ENCODE measurements around the gene FBXO44. TPM values are rescaled to one million over a fixed set of nuclear protein-coding genes. Genes with fewer than 3 reads are reported as not detected.

FBXO44 gene
- total RNA-seq, 1 donor from 2014 or later: 19.1 TPM

GRCh38 chr1:11617741-11618140 lies 36.9 kb upstream of the FBXO44 start:
- Mint-ChIP-seq H3K27ac (no peak overlapping the region), H3K4me1 (ENCODE audit: low read depth) (no peaks in the 10 kb centered on the region), H3K36me3 (ENCODE audit: insufficient read depth) (no peaks in the 10 kb centered on the region), H3K9me3 (ENCODE audit: low read depth) (no peaks in the 10 kb centered on the region), H3K4me3 (ENCODE audit: low read depth) (no peak overlapping the region), H3K27me3 (peaks cover 15% of the 10 kb centered on the region)
- no peak for DNase-seq (ENCODE audit: low spot score, unreplicated experiment)
- no peak for TF ChIP-seq CTCF (IDR thresholded peaks at IDR 0.05; ENCODE audit: unreplicated experiment)

- Mint-ChIP-seq H3K27ac (no peak overlapping the region), H3K27me3 (peaks cover 5% of the 10 kb centered on the region), H3K4me3 (ENCODE audit: low read depth) (no peak overlapping the region), H3K36me3 (ENCODE audit: insufficient read depth) (no peaks in the 10 kb centered on the region), H3K9me3 (ENCODE audit: low read depth) (no peaks in the 10 kb centered on the region), H3K4me1 (ENCODE audit: low read depth) (no peaks in the 10 kb centered on the region)
- no peak for TF ChIP-seq CTCF (IDR thresholded peaks at IDR 0.05; ENCODE audit: unreplicated experiment)
- DNase-seq (ENCODE audit: low spot score, unreplicated experiment): no peak
Observed at GRCh38 chr1:11620405-11620804, 34.3 kb upstream of the FBXO44 start.

GRCh38 chr1:11620924-11621323 lies 33.8 kb upstream of the FBXO44 start:
- Mint-ChIP-seq H3K36me3 (ENCODE audit: insufficient read depth) (no peaks in the 10 kb centered on the region), H3K27me3 (peaks cover 5% of the 10 kb centered on the region), H3K27ac (no peak overlapping the region), H3K4me3 (ENCODE audit: low read depth) (no peak overlapping the region), H3K4me1 (ENCODE audit: low read depth) (no peaks in the 10 kb centered on the region), H3K9me3 (ENCODE audit: low read depth) (no peaks in the 10 kb centered on the region)
- no peak for DNase-seq (ENCODE audit: low spot score, unreplicated experiment)
- TF ChIP-seq CTCF (IDR thresholded peaks at IDR 0.05; ENCODE audit: unreplicated experiment): no peak

GRCh38 chr1:11622398-11622797 lies 32.3 kb upstream of the FBXO44 start:
- Mint-ChIP-seq H3K4me3 (ENCODE audit: low read depth) (no peak overlapping the region), H3K36me3 (ENCODE audit: insufficient read depth) (no peaks in the 10 kb centered on the region), H3K27ac (no peak overlapping the region), H3K9me3 (ENCODE audit: low read depth) (no peaks in the 10 kb centered on the region), H3K27me3 (peaks cover 2% of the 10 kb centered on the region), H3K4me1 (ENCODE audit: low read depth) (no peaks in the 10 kb centered on the region)
- no peak for TF ChIP-seq CTCF (IDR thresholded peaks at IDR 0.05; ENCODE audit: unreplicated experiment)
- no peak for DNase-seq (ENCODE audit: low spot score, unreplicated experiment)

GRCh38 chr1:11623702-11624101 lies 31.0 kb upstream of the FBXO44 start:
- H3K27ac Mint-ChIP-seq: no peak overlapping the region
- no peaks in the 10 kb centered on the region for H3K36me3 Mint-ChIP-seq (ENCODE audit: insufficient read depth)
- peaks cover 2% of the 10 kb centered on the region for H3K27me3 Mint-ChIP-seq
- TF ChIP-seq CTCF (IDR thresholded peaks at IDR 0.05; ENCODE audit: unreplicated experiment): no peak
- H3K4me1 Mint-ChIP-seq (ENCODE audit: low read depth): no peaks in the 10 kb centered on the region
- H3K9me3 Mint-ChIP-seq (ENCODE audit: low read depth): no peaks in the 10 kb centered on the region
- H3K4me3 Mint-ChIP-seq (ENCODE audit: low read depth): no peak overlapping the region
- no peak for DNase-seq (ENCODE audit: low spot score, unreplicated experiment)
